Testis (tissue), 3 donors: ENCODE data around the gene COL4A2. TPM values are rescaled to one million over a fixed set of nuclear protein-coding genes. Genes with fewer than 3 reads are reported as not detected.
"Not testable (repeated sequence)": the region's sequence is repeated elsewhere in the genome, so short reads cannot be mapped to it uniquely, and the experiment has no call there.

Experiments used
- DNase-seq: peaks from one replicate; pipeline ENCODE4 v3.0.0-alpha.2; 2019
- H3K27ac ChIP-seq, 2 donors: fragments of 200-600 bp; sonication (generic); one replicate each; pipeline ENCODE4 v1.5.1; 2019
- H3K27me3 ChIP-seq: fragments of 200-600 bp; sonication (generic); one replicate; pipeline ENCODE4 v1.5.1; 2019
- H3K36me3 ChIP-seq: fragments of 200-600 bp; sonication (generic); one replicate; pipeline ENCODE4 v1.5.1; 2017; ENCODE audit warnings: low read depth; ENCODE audit errors: missing control alignments
- H3K4me1 ChIP-seq: fragments of 200-600 bp; sonication (generic); one replicate; pipeline ENCODE4 v1.5.1; 2019
- H3K4me3 ChIP-seq, 2 donors: fragments of 200-600 bp; sonication (generic); one replicate each; pipeline ENCODE4 v1.5.1; 2017 to 2019
- H3K9me3 ChIP-seq: fragments of 200-600 bp; sonication (generic); one replicate; pipeline ENCODE4 v1.5.1; 2017
- CTCF ChIP-seq, 3 experiments: fragments of 450-650 bp in 2 of 3; fragments of 200-600 bp in 1 of 3; sonication (generic) in 1 of 3; IDR thresholded peaks; one replicate each; pipeline ENCODE4 v1.5.1; 2016 to 2019; ENCODE audit warnings: antibody characterized with exemption in 3 of 3, mild to moderate bottlenecking in 2 of 3, moderate library complexity in 1 of 3
- POLR2A ChIP-seq: fragments of 450-650 bp; IDR thresholded peaks from one replicate; pipeline ENCODE4 v1.6.1; 2017; ENCODE audit warnings: antibody characterized with exemption, mild to moderate bottlenecking, moderate library complexity
- WGBS, 2 donors: methylation state at CpG; one replicate each; pipeline ENCODE4 v1.1.5; 2018; 5-methylcytosine and 5-hydroxymethylcytosine counted together
- intact Hi-C: fragments of 100-400 bp; cut with DNase I; formaldehyde crosslinking; loops from one replicate; pipeline ENCODE4 v1.15.1; 2023; ENCODE audit warnings: low total_unique reads
- polyA plus RNA-seq: library from polyadenylated mRNA; stranded (reverse); fragments of 350-450 nt; fragmentation: Illumina TruSeq; extraction: RNeasy Lipid Tissue Mini Kit (QIAGEN cat#74804); gene quantifications from one replicate; pipeline ENCODE4 v1.2.3, GENCODE V29; 2014; ENCODE audit warnings: low read depth, low replicate concordance; ENCODE audit not compliant: insufficient read depth
- total RNA-seq, 2 donors: library from RNA; depleted of rRNA; stranded (reverse); fragments of >200 nt; gene quantifications; one replicate each; pipeline ENCODE4 v1.2.3, GENCODE V29; 2016

COL4A2 gene
- total and polyA plus RNA-seq, 3 donors from 2014 or later: 69.1 to 89.9 (median 81.0) TPM

GRCh38 chr13:110391273-110391672 lies 84.2 kb downstream of the COL4A2 start:
- Histone ChIP-seq H3K4me3 (no peak overlapping the region), H3K4me1 (peaks cover 19% of the 10 kb centered on the region), H3K9me3 (no peaks in the 10 kb centered on the region), H3K27ac (no peak overlapping the region), H3K27me3 (no peaks in the 10 kb centered on the region), H3K36me3 (no peaks in the 10 kb centered on the region)
- no peak for TF ChIP-seq CTCF (IDR thresholded peaks at IDR 0.05)
- TF ChIP-seq POLR2A: no peak
- intact Hi-C loops: no loop called here
- no peak for DNase-seq
- 89 to 90% methylated on average over 6 of the region's 6 CpGs for WGBS, 2 donors

- Histone ChIP-seq H3K36me3 (no peaks in the 10 kb centered on the region), H3K27ac (peak overlapping the region in 1 of 2 donors; percentile 32), H3K4me1 (peaks cover 23% of the 10 kb centered on the region), H3K4me3 (no peak overlapping the region), H3K27me3 (no peaks in the 10 kb centered on the region), H3K9me3 (no peaks in the 10 kb centered on the region)
- WGBS, 2 donors: 54 to 58% methylated on average over 7 of the region's 7 CpGs
- intact Hi-C loops: no loop called here
- TF ChIP-seq POLR2A (no peak), CTCF (IDR thresholded peaks at IDR 0.05) (no peak)
- DNase-seq: no peak
These were observed 85.6 kb downstream of the COL4A2 start for GRCh38 chr13:110392510-110393240.

- intact Hi-C loops: no loop called here
- Histone ChIP-seq H3K9me3 (no peaks in the 10 kb centered on the region), H3K4me1 (peaks cover 14% of the 10 kb centered on the region), H3K36me3 (no peaks in the 10 kb centered on the region), H3K27me3 (no peaks in the 10 kb centered on the region), H3K4me3 (no peak overlapping the region), H3K27ac (no peak overlapping the region)
- no peak for DNase-seq
- WGBS, 2 donors: 92 to 93% methylated on average over 4 of the region's 4 CpGs
- TF ChIP-seq POLR2A (no peak), CTCF (IDR thresholded peaks at IDR 0.05) (no peak)
These were observed 86.7 kb downstream of the COL4A2 start for GRCh38 chr13:110393761-110394160.

GRCh38 chr13:110394371-110394841 lies 87.3 kb downstream of the COL4A2 start:
- Histone ChIP-seq H3K4me3 (no peak overlapping the region), H3K36me3 (no peaks in the 10 kb centered on the region), H3K27ac (no peak overlapping the region), H3K27me3 (no peaks in the 10 kb centered on the region), H3K4me1 (peaks cover 14% of the 10 kb centered on the region), H3K9me3 (no peaks in the 10 kb centered on the region)
- intact Hi-C loops: no loop called here
- no peak for TF ChIP-seq CTCF (IDR thresholded peaks at IDR 0.05)
- WGBS, 2 donors: 93 to 95% methylated on average over 13 of the region's 13 CpGs
- no peak for DNase-seq

- 88 to 89% methylated on average over 14 of the region's 14 CpGs for WGBS, 2 donors
- H3K27me3 ChIP-seq, intact Hi-C loops, DNase-seq, H3K4me3 ChIP-seq, H3K9me3 ChIP-seq, H3K36me3 ChIP-seq: not testable (repeated sequence)
- peak overlapping the region in 1 of 2 donors; percentile 83 for H3K27ac ChIP-seq
- peaks cover 14% of the 10 kb centered on the region for H3K4me1 ChIP-seq
These were observed 88.5 kb downstream of the COL4A2 start for GRCh38 chr13:110395616-110396015.
